ENCODE data around the gene PKP4.

- TF ChIP-seq CTCF (conservative IDR thresholded peaks at IDR 0.05; ENCODE audit: low read depth, low read length) (no peak), EZH2 (IDR thresholded peaks at IDR 0.05; ENCODE audit: borderline replicate concordance, low read depth, low read length, poor library complexity, severe bottlenecking) (no peak)
Measured at GRCh38 chr2:158681816-158682215, 225.1 kb downstream of the PKP4 start.

Data from A673 (cell line).